Coronary artery (tissue), 2 donors: ENCODE results near the gene TXNRD1.
"Not testable (repeated sequence)": the region's sequence is repeated elsewhere in the genome, so short reads cannot be mapped to it uniquely, and the experiment has no call there.

ENCODE experiments used
- DNase-seq: peaks from one replicate; pipeline ENCODE4 v3.0.0-alpha.2; 2017; ENCODE audit warnings: low spot score
- H3K27ac ChIP-seq, 2 donors: fragments of 200-600 bp; sonication (generic); one replicate each; pipeline ENCODE4 v1.5.1; 2016 to 2019
- H3K4me3 ChIP-seq: fragments of 200-600 bp; sonication (generic); 2 replicates; pipeline ENCODE4 v1.5.1; 2016; ENCODE audit warnings: mild to moderate bottlenecking, moderate library complexity
- CTCF ChIP-seq: fragments of 200-600 bp; sonication (generic); IDR thresholded peaks from one replicate; pipeline ENCODE4 v1.5.1; 2019; ENCODE audit warnings: antibody characterized with exemption

TXNRD1 gene

DNA sequence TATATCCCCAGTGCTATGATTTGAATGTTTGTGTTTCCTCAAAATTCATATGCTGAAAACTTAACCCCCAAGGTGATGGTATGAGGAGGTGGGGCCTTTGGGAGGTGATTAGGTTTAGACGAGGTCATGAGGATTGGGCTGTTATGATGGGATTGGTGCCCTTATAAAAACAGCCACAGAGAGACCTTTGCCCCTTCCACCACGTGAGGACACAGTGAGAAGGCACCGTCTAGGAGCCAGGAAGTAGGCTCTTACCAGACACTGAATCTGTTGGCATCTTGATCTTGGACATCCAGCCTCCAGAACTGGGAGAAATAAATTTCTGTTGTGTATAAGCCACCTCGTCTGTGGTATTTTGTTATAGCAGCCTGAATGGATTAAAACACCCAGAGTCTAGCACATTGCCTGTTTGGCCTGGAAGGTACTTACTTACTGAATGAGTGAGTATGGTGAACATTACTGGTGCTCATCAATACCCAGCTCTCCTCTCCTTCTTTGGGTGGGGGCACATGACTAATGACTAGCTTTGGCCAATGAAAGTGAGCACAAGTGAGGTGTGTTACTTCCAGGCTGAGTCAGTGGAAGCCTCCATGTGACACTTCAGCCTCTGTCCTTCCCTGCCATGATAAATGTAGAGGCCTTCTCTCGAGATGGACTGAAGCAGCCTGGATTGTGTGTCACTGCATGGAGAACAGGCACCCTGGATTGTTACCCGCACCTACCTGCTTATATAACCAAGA lies 168.7 kb downstream of the TXNRD1 start:
- H3K27ac ChIP-seq, result no peak overlapping the region
- TF ChIP-seq CTCF, result no peak
- no peak overlapping the region for H3K4me3 ChIP-seq
- DNase-seq, result no peak

DNA sequence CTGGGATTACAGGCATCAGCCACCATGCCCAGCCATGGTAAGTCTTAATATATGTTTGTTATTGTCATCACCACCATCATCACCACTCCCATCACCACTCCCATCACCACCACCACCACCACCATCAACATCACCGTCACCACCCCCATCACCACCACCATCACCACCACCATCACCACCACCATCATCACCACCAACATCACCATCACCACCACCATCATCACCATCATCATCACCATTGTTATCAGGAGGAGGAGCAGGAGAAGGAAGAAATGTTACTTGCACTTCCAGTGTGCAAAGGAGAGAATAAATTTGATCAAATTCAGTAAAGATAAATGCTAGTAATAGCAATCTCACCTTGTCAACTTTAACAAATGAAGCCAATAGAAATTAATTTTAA lies 169.9 kb downstream of the TXNRD1 start:
- Histone ChIP-seq H3K4me3 (no peak overlapping the region), H3K27ac (no peak overlapping the region)
- TF ChIP-seq CTCF, result no peak
- no peak for DNase-seq

- H3K4me3 ChIP-seq, result no peak overlapping the region
- no peak for DNase-seq
- H3K27ac ChIP-seq, result no peak overlapping the region
- no peak for TF ChIP-seq CTCF
Observed at GRCh38 chr12:104386461-104386860, 170.9 kb downstream of the TXNRD1 start.

GRCh38 chr12:104387190-104387589 lies 171.6 kb downstream of the TXNRD1 start:
- no peak for DNase-seq
- TF ChIP-seq CTCF, result no peak
- no peak overlapping the region for H3K27ac ChIP-seq
- H3K4me3 ChIP-seq, result no peak overlapping the region

DNA sequence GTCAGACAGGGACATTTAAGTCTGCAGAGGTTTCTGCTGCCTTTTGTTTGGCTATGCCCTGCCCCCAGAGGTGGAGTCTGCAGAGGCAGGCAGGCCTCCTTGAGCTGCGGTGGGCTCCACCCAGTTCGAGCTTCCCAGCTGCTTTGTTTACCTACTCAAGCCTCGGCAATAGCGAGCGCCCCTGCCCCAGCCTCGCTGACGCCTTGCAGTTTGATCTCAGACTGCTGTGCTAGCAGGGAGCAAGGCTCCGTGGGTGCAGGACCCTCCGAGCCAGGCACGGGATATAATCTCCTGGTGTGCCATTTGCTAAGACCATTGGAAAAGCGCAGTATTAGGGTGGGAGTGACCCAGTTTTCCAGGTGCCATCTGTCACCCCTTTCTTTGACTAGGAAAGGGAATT lies 178.5 kb downstream of the TXNRD1 start:
- DNase-seq, H3K27ac ChIP-seq, H3K4me3 ChIP-seq: not testable (repeated sequence)
